NCI-H2107 (cell line): Measurements from ENCODE around the gene LIMS1.

Source experiments
- DNase-seq: peaks from one replicate; lab custom pipeline; 2025; lab: John Stamatoyannopoulos, UW

LIMS1 gene

DNA sequence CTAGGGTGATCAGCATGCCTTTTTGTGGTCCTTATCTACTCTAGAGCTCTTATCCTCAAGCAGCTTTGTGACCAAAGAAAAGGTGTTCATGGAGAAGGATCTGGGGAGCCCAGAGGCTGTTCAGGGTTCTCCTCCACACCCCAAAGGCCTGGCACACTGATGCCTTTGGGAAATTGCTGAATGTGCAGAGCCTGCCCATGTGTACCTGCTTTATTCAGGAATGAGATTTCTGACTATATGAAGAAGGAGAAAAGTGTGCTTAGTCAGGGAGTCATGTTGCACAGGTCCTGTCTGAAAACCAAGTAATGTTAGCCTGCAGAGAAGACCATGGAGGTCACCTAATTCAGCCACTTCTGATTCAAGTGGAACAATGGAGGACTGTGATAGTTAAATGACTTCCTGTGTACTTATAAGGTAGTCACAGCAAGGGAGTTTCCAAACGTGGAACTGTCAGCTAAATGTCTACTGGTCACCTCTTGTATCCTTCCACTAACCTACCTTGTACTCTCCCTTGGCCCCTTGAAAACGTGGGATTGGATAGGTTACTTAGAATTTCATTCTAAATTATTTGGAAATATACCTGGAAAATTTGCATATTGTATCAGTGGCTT lies 81.3 kb downstream of the LIMS1 start:
- no peak for DNase-seq

GRCh38 chr2:108616318-108616717 lies 82.0 kb downstream of the LIMS1 start:
- no peak for DNase-seq

DNA sequence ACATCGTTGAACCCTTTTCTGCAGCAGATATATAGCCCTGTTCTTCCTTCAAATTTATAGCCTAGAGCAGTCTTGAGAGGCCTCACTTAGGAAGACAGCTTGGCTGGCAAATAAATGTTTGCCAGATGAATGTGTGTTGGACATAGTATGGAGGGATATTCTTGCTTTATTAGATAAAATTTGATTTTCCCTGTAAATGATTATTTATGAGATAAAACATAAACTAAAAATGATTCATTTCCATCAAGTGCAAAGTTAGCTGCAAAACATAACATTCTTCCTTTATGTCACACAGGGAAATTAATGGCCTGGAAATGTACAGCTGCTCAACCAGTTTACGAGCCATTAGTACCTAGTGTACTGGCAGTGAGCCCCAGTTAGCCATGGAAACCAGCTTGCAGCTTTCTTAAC lies 82.5 kb downstream of the LIMS1 start:
- no peak for DNase-seq

GRCh38 chr2:108617617-108618016 lies 83.3 kb downstream of the LIMS1 start:
- DNase-seq: no peak

DNA sequence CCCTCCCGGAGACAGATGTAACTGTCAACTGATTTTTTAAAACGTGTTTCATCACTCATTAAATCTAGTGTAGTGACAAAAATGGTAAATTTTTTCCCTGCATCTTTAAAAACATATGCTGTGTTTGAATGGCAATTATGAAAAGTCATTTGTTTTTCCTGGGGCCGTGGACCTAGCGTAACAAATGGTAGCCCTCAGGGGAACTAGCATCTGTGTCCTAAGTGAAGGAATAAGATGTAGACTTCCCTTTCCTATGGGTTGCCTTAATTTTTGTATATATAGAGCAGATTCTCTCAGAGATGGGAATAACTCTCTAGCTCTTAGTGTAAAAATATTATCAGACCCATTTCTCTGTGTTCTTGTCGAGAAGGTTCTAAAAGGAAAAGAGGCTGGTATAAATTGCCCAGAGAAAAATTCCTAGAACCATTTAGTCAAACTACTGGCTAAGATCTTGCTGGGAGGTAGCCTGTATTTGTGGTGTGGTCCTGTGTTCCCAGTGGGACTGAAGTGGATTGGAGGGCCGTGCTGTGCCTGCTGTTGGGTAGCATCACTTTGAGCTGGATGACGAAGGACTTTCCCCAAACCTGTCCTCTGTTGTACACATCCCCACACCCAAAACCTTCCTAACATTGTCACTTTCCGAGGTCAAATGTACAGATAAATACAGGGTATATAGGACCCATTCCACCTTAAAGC lies 85.8 kb downstream of the LIMS1 start:
- no peak for DNase-seq

DNA sequence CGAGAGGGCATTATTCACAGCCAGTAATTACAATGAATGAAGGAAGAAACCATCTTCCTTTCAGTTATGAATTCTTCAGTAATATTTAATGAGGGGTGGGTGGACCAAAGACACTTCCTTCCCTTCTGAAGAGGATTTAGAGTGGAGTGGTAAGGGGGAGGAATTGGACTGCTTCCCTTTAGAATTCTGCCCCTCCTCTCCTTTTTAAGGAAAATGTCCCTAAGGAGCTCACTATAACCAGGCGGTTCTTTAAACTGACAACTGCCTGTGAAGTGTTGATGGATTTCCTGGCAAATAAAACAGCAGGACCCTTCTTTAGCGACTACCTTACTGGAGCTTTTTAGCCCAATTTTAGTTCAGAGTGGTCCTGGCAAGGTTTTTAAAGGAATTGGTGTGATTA lies 86.4 kb downstream of the LIMS1 start:
- DNase-seq: no peak

DNA sequence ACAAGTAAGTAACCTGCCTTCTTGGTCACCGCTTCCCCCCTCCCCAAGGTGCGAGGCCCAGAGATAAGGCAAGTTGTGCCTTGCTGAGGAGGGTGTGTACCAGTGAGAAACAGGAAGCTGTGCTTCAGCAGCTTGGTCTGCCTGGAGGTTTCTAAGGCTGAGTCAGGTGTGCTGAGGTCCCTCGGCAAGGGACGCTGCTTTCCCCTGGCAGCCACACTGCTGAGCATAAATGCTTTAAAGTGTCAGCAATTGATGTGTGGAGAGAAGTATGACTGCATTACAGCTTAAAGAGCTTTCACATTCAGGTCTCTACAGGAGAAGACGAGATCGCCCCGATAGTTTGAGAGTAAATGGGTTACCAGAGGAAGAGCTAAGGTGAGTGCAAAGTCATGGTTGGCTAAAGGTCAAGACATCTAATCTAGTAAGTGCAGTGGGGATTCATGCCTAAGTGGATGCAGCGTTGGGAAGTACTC lies 86.9 kb downstream of the LIMS1 start:
- peak; percentile 27 for DNase-seq

DNA sequence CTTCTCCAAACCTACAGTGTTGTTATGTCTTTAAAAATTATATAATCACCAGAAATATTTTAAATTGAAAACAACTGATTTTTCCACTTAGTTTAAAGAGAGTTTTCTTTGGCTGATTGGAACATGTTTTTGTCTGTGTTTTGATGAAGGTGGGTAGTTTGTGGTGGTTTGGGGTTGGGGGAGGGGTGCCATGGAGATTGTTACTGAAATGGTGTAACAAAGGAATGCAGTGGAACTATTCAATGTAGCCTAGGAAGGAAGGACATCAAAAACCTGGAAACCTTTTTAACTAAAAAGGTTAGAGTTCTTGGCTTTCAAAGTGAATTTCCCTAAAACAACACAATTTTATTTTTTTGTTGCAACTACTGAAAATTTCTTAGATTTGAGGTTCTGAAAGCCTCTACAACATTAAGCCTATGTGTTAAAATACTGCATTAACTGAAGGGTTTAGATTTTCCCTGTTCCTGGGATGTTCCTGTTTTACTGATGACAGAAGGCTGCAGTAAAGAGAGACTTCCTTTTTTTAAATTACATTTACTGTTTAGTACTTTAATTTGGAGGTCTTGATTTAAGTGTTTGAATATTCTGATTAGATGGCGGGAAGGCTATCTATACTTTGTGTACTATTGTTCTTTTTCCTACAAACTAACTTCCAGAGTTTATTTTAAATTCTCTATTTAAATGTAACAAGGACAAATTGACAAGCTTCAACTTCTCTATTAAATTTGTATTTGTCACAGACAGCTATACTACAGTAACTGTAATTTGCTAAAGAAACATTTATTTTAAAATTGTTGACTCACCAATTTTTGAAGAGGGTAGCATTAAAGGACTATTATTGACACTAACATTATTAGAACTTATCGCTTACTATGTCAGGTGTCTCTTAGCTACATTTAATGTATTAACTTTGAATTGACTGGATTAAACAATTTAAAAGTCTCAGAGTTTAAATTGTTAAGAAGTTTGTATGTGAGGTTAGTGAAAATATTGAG lies 87.7 kb downstream of the LIMS1 start:
- no peak for DNase-seq

DNA sequence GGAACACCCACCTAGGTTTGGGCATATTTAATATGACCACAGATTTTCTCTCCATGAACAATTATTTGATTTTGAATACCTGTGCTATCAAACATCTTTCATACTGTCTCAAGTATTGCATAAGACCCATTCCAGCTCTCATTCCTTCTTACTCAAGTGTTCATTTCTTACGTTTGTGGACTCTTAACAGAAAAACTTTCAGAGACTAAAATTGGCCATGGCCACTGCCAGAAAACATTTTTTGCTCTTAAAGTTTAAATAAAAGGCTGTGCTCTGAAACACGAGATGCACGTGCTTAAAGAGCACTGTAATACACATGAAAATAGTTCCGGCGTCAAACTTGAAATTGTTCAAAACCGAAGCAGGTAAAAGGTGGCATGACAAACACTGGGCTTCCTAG lies 89.3 kb downstream of the LIMS1 start:
- DNase-seq: no peak

DNA sequence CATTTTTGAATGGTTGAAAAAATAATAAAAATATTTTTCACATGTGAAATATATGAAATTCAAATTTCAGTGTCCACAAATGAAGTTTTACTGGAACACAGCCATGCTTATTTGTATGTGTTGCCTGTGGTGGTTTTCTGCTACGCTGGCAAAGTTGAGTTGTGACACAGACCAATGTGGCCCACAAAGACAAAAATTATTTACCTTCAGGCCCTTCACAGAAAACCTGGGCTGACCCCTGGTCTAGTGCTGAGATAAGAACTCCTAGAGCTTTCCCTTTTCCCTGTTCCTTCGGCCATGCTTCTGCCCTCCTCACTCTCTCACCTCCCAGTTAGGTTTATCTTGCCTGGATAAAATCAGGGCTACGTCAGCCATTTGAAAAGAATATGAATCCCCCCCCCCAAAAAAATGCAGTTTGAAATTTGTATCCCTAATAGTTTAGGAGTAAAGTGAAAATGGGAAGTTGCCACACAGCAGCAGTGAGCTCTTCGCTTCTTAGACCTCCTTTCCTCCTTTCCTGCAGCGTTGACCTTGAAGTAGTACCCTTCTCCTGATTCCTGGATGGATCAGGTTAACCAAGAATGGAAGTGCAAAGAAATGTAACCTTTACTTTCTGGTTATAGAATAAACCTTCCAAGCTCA lies 91.0 kb downstream of the LIMS1 start:
- no peak for DNase-seq

GRCh38 chr2:108625828-108626195 lies 91.5 kb downstream of the LIMS1 start:
- DNase-seq: no peak

DNA sequence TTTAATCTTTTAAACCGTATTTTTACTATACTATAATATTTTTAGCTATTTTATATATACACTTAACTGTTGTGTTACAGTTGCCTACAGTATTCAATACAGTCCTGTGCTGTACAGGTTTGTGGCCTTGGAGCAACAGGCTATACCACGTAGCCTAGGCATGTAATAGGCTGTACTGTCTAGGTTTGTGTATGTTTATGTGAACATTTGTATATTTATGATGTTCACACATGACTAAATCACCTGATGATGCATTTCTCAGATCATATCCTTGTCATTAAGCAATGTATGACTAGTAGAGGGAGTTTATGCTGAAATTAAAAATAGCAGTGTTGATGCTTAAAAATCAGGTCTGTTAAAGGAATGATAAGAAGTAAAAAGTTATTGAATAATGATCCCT lies 92.7 kb downstream of the LIMS1 start:
- no peak for DNase-seq

DNA sequence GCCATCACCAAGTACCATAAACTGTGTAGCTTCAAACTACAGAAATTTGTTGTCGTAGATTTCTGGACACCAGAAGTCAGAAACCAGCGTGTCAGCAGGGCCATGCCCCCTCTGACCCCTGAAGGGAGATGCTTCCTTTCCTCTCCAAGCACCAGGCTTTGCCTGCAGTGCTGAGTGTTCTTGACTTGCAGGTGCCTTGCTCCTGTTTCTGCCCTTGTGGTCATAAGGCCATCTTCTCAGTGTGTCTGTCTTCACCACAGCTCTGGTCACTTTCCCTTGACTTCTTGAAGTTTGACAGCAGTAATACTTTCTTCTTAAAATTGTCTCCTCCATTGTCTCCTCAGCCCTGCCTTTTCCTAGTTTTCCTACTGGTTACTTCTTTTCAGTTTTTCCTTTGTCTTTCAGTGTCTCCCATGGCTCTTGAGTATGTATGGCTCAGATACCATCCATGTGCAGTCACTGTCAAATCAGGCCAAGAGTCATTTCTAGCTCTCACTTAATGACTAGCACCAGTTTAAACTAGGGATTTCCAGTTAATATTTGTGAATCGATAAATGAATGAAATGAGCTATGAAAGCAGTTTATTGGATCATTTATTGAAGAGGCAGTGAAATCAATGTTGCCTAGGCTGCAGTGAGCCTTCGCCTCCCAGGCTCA lies 93.8 kb downstream of the LIMS1 start:
- DNase-seq: no peak

- DNase-seq: no peak
Measured at GRCh38 chr2:108628936-108629335, 94.7 kb downstream of the LIMS1 start.

DNA sequence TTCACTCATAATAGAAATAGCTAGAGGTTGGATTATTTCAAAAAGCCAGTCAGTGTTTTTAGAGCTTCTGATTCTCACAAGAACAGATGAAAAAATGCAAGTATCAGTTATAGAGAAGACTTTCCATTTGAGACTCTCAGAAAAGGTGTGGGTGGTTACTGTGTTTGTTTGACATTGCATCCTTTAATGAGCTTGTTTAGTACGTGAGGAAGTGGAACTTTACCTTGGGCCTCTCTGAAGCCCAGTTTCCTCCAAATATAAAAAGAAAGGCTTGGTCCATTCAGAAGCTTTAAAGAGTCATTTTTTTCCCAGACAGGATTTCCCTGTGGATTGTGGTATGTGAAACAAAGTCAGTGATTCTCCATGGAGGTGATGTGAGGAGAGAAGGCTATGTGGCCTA lies 95.1 kb downstream of the LIMS1 start:
- DNase-seq: no peak

GRCh38 chr2:108630567-108631405 lies 96.5 kb downstream of the LIMS1 start:
- no peak for DNase-seq

DNA sequence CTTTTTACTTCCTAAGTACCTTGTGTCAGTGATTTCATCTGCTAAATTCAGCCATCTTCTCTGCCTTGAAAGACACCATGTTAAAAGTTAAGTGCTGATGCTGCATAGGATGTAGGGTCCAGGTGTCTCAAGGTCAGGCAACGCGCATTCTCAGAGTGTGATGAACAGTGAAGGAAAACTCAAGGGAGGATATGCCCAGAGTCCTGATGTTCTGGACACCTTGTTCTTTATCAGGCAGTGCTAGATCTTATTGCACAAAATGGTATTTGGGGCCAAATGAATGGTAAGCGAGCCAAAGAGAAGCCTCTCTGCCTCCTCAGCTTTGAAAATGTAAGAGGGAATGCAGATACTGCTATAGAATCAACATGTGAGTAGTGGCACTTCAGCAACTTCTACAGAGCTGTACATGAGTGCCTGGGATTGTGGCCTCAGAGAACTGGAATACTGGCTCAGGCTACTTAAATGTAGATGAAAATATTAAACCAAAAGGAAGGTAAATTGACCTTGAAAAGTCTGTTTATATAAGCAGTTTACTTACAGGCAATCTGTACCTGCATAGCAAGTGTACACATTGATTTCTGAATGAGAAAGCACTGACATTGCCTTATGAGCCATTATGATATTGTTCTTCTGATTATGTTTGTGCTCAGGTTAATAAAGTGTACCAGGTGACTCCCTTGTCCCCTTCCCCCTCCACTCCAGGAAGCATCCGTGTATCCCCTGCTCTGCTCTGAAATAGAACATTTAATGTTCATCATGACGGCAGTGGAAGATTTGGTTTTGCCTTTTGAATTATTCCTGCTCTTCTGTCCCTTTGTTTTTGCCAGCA lies 98.3 kb downstream of the LIMS1 start:
- no peak for DNase-seq

- DNase-seq: no peak
Measured at GRCh38 chr2:108633409-108633808, 99.1 kb downstream of the LIMS1 start.

GRCh38 chr2:108634011-108634410 lies 99.7 kb downstream of the LIMS1 start:
- DNase-seq: no peak
